ENCODE results near the gene PGAM5. TPM values are rescaled to one million over a fixed set of nuclear protein-coding genes. Genes with fewer than 3 reads are reported as not detected.

The PGAM5 gene
- total and polyA plus RNA-seq, 4 donors = 11.0 to 32.4 (median 23.1) TPM

DNA sequence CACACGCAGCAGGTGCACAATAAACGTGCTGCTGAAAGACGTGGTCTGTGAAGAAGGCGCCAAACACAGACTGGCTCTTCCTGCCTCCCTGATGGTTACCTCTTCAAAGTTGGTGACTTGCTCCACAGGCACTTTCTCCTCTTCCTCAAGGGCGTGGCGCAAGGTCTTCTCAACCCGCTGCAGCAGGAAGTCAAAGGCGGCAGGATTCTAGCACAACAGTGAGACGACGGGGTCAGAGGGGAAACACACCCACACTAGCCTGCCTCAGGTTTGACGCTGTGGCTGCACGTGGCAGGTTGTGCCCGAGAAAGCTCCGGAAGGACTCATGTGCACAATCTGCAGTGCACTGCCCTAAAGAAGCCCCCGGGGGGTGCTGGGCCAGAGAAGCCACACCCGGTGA is 38.5 kb upstream of the PGAM5 start:
- TF ChIP-seq, protein P1, sequence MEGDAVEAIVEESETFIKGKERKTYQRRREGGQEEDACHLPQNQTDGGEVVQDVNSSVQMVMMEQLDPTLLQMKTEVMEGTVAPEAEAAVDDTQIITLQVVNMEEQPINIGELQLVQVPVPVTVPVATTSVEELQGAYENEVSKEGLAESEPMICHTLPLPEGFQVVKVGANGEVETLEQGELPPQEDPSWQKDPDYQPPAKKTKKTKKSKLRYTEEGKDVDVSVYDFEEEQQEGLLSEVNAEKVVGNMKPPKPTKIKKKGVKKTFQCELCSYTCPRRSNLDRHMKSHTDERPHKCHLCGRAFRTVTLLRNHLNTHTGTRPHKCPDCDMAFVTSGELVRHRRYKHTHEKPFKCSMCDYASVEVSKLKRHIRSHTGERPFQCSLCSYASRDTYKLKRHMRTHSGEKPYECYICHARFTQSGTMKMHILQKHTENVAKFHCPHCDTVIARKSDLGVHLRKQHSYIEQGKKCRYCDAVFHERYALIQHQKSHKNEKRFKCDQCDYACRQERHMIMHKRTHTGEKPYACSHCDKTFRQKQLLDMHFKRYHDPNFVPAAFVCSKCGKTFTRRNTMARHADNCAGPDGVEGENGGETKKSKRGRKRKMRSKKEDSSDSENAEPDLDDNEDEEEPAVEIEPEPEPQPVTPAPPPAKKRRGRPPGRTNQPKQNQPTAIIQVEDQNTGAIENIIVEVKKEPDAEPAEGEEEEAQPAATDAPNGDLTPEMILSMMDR (IDR thresholded peaks at IDR 0.05; ENCODE audit: control extremely low read depth, extremely low read depth) = no peak
- H3K4me1 ChIP-seq (ENCODE audit: control insufficient read depth in 5 of 5, insufficient read depth in 5 of 5, low read length in 5 of 5) = no peaks in the 10 kb centered on the region
- no peaks in the 10 kb centered on the region for H3K9me3 ChIP-seq (ENCODE audit: control insufficient read depth in 4 of 4, insufficient read depth in 3 of 4, low read length in 3 of 4)
- H3K9ac ChIP-seq (ENCODE audit: insufficient read depth in 1 of 2, low read length in 2 of 2) = no peak overlapping the region
- DNase-seq (no peak), ATAC-seq (ENCODE audit: insufficient read depth, low FRiP score) (no peak)
- no peak overlapping the region for H3K4me3 ChIP-seq
- H3K27ac ChIP-seq (ENCODE audit: low read depth in 1 of 2, low read length in 1 of 2) = no peak overlapping the region
- peaks cover 22 to 59% (median 30%) of the 10 kb centered on the region in 4 donors for H3K36me3 ChIP-seq (ENCODE audit: control insufficient read depth in 4 of 4, insufficient read depth in 4 of 4, low read length in 4 of 4)
- H3K27me3 ChIP-seq (ENCODE audit: control insufficient read depth in 3 of 3, insufficient read depth in 3 of 3, low read length in 2 of 3) = no peaks in the 10 kb centered on the region
- WGBS, 2 donors = 57 to 75% methylated on average over 16 of the region's 16 CpGs

- WGBS, 2 donors = 92 to 95% methylated on average over 12 of the region's 12 CpGs
- Histone ChIP-seq H3K36me3 (ENCODE audit: control insufficient read depth in 4 of 4, insufficient read depth in 4 of 4, low read length in 4 of 4) (peaks cover 21 to 58% (median 28%) of the 10 kb centered on the region in 4 donors), H3K27me3 (ENCODE audit: control insufficient read depth in 3 of 3, insufficient read depth in 3 of 3, low read length in 2 of 3) (no peaks in the 10 kb centered on the region)
Measured at GRCh38 chr12:132672678-132673077, 38.0 kb upstream of the PGAM5 start.

GRCh38 chr12:132673288-132674179 is 37.1 kb upstream of the PGAM5 start:
- ATAC-seq (ENCODE audit: insufficient read depth, low FRiP score) = no peak
- peaks cover 18 to 53% (median 24%) of the 10 kb centered on the region in 4 donors for H3K36me3 ChIP-seq (ENCODE audit: control insufficient read depth in 4 of 4, insufficient read depth in 4 of 4, low read length in 4 of 4)
- 92 to 93% methylated on average over 27 of the region's 27 CpGs for WGBS, 2 donors
- DNase-seq = no peak
- H3K27ac ChIP-seq (ENCODE audit: low read depth in 1 of 2, low read length in 1 of 2) = no peak overlapping the region
- no peak overlapping the region for H3K4me3 ChIP-seq
- no peaks in the 10 kb centered on the region for H3K27me3 ChIP-seq (ENCODE audit: control insufficient read depth in 3 of 3, insufficient read depth in 3 of 3, low read length in 2 of 3)
- no peaks in the 10 kb centered on the region for H3K9me3 ChIP-seq (ENCODE audit: control insufficient read depth in 4 of 4, insufficient read depth in 3 of 4, low read length in 3 of 4)
- TF ChIP-seq, protein P1 (IDR thresholded peaks at IDR 0.05; ENCODE audit: control extremely low read depth, extremely low read depth) = no peak
- H3K9ac ChIP-seq (ENCODE audit: insufficient read depth in 1 of 2, low read length in 2 of 2) = no peak overlapping the region
- no peaks in the 10 kb centered on the region for H3K4me1 ChIP-seq (ENCODE audit: control insufficient read depth in 5 of 5, insufficient read depth in 5 of 5, low read length in 5 of 5)

More at GRCh38 chr12:132672678-132673077, 38.0 kb upstream of the PGAM5 start:
- Histone ChIP-seq H3K9me3 (ENCODE audit: control insufficient read depth in 4 of 4, insufficient read depth in 3 of 4, low read length in 3 of 4) (no peaks in the 10 kb centered on the region), H3K9ac (ENCODE audit: insufficient read depth in 1 of 2, low read length in 2 of 2) (no peak overlapping the region), H3K4me1 (ENCODE audit: control insufficient read depth in 5 of 5, insufficient read depth in 5 of 5, low read length in 5 of 5) (no peaks in the 10 kb centered on the region), H3K4me3 (no peak overlapping the region), H3K27ac (ENCODE audit: low read depth in 1 of 2, low read length in 1 of 2) (no peak overlapping the region)
- no peak for DNase-seq
- TF ChIP-seq, protein P1 (IDR thresholded peaks at IDR 0.05; ENCODE audit: control extremely low read depth, extremely low read depth) = no peak
- ATAC-seq (ENCODE audit: insufficient read depth, low FRiP score) = no peak
